ENCODE measurements around the gene CAPN9.
"Not testable (repeated sequence)": the region's sequence is repeated elsewhere in the genome, so short reads cannot be mapped to it uniquely, and the experiment has no call there.

CAPN9 gene

GRCh38 chr1:230710543-230710904, 36.7 kb upstream of the CAPN9 start:
- no peak for DNase-seq

GRCh38 chr1:230711245-230711644, 35.9 kb upstream of the CAPN9 start:
- no peak for DNase-seq

GRCh38 chr1:230712470-230712942, 34.7 kb upstream of the CAPN9 start:
- DNase-seq = no peak

- DNase-seq = no peak
These were observed 34.0 kb upstream of the CAPN9 start for GRCh38 chr1:230713138-230713537.

GRCh38 chr1:230713547-230713914, 33.7 kb upstream of the CAPN9 start:
- no peak for DNase-seq

- peak in 53 of 58 donors; percentile 16 to 92 (median 75) for DNase-seq
These were observed 33.0 kb upstream of the CAPN9 start, which contains the start of gene AGT for GRCh38 chr1:230713915-230714764. Gene AGT, minus strand, starts transcription at chr1:230714122. Its CDS starts 3,299 bp downstream, at chr1:230710823.

GRCh38 chr1:230715510-230715909, 31.7 kb upstream of the CAPN9 start:
- no peak for DNase-seq

- DNase-seq = not testable (repeated sequence)
These were observed 30.7 kb upstream of the CAPN9 start for GRCh38 chr1:230716453-230716852.

- DNase-seq = no peak
These were observed 29.9 kb upstream of the CAPN9 start for GRCh38 chr1:230717251-230717650.

GRCh38 chr1:230721849-230722522, 25.2 kb upstream of the CAPN9 start:
- DNase-seq = not testable (repeated sequence)

- DNase-seq = no peak
These were observed 21.8 kb upstream of the CAPN9 start for GRCh38 chr1:230725256-230726012.

GRCh38 chr1:230728710-230729392, 18.3 kb upstream of the CAPN9 start:
- peak in 24 of 58 donors; percentile 21 to 75 (median 44) for DNase-seq

- no peak for DNase-seq
These were observed 16.2 kb upstream of the CAPN9 start for GRCh38 chr1:230730977-230731376.

GRCh38 chr1:230735447-230735846, 11.7 kb upstream of the CAPN9 start:
- DNase-seq = no peak

GRCh38 chr1:230737622-230738262, 9.4 kb upstream of the CAPN9 start:
- DNase-seq = no peak

GRCh38 chr1:230739564-230740290, 7.5 kb upstream of the CAPN9 start:
- DNase-seq = no peak

- DNase-seq = no peak
These were observed 3.3 kb upstream of the CAPN9 start for GRCh38 chr1:230743899-230744298.

GRCh38 chr1:230744382-230744781, 2.8 kb upstream of the CAPN9 start:
- no peak for DNase-seq

- no peak for DNase-seq
These were observed 2.1 kb upstream of the CAPN9 start for GRCh38 chr1:230745071-230745470.

- no peak for DNase-seq
These were observed 571 bp upstream of the CAPN9 start for GRCh38 chr1:230746617-230747016.

All from anterior cingulate cortex (tissue), 58 donors.